ENCODE results near the gene FAM241A.
"Not testable (repeated sequence)": the region's sequence is repeated elsewhere in the genome, so short reads cannot be mapped to it uniquely, and the experiment has no call there.

Gene FAM241A

GRCh38 chr4:112140536-112140935 is 4.7 kb upstream of the FAM241A start:
- DNase-seq = no peak

DNA sequence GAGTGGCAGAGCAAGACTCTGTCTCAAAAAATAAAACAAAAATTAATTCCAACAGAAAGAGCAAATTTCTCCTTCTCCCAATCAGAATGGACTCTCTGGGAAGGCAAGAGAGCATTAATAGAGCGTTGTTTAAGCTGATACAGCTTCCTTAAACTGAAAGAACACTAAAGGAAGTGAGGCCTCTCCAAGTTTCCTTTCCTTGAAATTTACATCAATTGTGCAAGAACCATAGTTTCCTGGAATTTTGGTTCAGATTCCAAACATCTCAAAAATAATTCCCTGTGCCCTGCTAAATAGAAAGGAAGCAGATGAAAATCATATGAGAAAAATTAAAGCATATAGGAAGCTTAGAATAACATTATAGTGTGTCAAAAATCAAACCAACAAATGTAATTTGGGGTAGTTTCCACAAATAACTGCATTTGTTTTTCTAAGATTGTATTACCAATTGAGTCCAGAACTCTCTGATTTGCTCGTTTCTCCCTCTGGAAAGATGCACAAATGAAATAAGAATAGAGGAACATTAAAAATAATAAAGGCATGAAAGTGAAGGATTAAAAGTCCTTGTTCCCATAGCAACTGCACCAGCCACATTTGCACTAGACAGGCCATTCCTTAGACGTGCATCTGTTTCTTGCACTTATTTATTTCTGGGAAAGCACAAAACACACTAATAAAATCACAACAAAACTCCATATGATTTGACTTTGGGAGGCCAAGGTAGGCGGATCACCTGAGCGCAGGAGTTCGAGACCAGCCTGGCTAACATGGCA is 3.7 kb upstream of the FAM241A start:
- DNase-seq = no peak

DNA sequence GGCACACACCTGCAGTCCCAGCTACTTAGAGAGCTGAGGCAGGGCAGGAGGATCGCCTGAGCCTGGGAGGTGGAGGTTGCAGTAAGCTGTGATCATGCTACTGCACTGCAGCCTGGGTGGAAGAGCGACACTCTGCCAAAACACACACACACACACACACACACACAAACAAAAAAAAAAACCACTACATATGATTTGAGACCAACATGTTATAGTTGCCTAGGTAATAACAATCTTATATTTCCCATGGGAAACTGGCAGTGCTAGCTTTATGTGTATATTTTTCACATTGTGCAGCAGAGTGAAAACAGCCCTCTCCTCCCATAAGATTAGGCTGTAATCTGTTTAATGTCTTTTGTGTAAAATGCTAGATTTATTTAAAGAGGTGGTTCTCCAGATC is 3.1 kb upstream of the FAM241A start:
- DNase-seq = no peak

- DNase-seq = no peak
These were observed 1.5 kb upstream of the FAM241A start for GRCh38 chr4:112143781-112144180.

- DNase-seq = peak; percentile 4
These were observed 518 bp upstream of the FAM241A start for GRCh38 chr4:112144546-112145325.

DNA sequence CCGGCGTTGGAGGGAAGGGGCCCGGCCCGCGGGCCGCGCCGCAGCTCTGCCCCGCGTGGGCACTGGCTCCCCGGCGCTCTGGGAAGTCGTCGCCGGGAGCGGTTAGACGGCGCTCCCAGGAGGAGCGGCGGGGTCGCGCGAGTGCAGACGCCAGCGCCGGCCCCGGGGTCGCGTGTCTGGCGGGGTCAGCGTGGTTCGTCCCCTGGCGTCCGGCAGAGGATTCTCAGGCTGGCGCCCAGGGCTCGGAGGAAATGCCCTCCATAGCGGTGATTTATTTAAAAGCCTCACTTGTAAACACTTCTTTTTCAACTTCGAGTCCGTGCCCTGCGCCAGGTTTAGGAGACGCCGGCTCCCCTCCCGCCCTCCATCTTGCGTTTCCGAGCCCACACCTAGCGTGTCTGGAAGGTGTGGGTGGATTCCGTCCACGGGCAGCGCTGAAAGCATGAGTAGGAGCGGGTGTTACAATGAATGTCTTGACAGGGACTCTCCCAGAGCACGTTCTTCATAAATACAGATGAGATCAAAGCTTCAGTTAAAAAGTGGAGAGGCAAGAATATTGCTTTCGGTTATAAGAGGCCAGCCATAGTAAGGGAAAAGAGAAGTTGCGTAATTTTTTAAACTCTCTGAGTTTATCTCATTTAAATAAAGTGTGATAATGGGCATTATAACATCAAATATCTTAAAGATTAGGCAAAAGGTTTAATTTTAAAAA is 692 bp downstream of the FAM241A start:
- peak; percentile 58 for DNase-seq

DNA sequence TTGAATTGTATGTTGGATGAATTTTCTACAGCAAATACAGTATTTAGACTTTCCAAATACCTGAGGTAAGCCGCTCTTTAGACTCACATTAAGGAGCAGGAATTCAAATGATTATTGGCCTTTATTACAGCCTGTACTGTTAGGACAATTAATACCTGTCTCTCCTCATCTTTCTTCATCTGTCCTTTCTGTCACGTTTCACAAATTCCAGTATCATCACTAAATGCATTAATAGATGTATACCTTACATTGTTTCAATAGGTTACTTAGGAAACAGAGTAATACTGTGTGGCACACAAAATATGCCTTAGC is 1.2 kb downstream of the FAM241A start:
- no peak for DNase-seq

DNA sequence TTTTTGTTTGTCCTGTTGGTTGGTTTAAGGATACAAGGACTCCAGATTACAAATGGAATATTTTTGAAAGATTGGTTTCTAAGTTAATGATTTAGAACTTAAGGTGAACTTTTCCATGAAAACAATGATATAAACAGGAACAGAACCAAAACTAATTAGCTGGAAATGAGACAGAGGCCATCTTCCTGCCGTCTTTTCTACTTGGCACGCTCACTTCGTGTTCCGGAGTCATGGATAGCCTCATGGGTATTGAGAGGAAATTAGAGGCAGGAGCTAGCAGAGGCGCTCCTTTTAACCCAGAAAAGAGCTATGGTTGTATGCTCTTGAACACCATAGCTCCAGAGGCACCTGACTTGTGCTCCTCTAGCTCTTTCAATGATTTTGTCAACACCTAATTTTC is 2.4 kb downstream of the FAM241A start:
- no peak for DNase-seq

- no peak for DNase-seq
These were observed 5.7 kb downstream of the FAM241A start for GRCh38 chr4:112150920-112151319.

GRCh38 chr4:112152521-112152920 is 7.3 kb downstream of the FAM241A start:
- DNase-seq = no peak

DNA sequence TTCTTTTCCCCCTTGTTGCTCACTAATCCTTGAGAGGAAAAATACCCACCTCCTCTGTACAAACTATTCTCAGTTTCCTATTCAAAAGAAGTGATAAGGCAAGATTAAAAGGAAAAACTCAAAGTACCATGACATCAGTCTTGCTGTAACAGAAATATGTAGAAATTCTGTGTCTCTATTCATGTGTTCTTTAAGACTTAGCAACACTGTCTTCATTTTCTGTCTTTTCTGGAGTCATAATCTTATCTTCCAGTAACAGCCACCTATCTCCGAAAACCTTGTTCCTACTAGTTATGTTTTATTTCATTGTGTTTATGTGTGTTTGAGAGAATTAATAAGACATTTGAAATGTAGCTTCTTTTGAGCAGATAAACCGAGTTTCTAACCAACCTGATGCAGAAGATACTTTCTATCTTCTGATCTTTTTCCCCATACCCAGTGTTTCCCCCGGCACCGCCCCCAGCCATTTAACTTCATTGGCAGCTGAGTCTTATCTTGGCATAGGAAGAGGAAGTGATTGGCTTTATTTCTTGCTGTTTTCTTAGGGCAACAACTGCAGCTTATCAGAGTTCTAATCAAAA is 8.0 kb downstream of the FAM241A start:
- no peak for DNase-seq

DNA sequence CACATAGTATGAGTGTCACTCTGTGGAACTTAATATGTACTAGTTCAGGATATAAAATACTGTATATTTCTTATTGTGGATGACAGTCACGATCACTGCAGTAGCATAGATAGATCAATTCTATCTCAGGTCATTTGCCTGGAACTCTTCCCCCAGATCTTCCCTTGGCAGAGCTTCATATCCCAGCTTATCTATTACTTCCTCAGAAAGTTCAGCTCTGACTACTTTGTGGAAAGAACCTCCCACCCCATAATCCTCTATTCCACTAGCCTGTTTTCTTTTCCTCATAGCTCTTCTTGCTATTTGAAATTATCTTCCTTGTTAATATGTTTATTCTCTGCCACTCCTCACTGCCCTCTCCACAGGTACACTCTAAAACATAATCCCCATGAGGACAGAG is 10.9 kb downstream of the FAM241A start:
- no peak for DNase-seq

DNA sequence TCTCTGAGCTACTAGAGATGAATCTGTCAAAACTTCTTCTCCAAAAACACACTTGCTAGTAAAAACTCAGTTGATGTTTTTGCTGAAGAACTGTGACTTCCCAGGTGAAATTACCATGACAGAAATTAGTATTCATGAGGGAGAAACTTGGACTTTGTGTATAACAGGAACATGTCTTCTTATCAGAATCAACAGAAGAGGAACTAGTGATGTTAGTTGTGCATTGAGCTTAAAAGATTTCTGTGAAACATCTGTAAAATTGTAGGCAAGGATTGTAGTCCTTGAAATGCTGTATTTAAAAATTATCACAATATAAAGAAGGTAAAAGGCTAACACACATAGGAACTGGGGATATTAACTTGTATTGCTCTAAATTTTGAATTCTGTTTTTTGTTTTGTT is 11.3 kb downstream of the FAM241A start:
- no peak for DNase-seq

DNA sequence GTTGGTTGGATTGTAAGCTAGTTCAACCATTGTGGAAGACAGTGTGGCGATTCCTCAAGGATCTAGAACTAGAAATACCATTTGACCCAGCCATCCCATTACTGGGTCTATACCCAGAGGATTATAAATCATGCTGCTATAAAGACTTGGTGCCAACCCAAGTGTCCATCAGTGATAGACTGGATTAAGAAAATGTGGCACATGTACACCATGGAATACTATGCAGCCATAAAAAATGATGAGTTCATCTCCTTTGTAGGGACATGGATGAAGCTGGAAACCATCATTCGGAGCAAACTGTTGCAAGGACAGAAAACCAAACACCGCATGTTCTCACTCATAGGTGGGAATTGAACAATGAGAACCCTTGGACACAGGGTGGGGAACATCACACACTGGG is 18.5 kb downstream of the FAM241A start:
- DNase-seq = not testable (repeated sequence)

GRCh38 chr4:112167794-112168193 is 22.5 kb downstream of the FAM241A start:
- DNase-seq = peak; percentile 1

DNA sequence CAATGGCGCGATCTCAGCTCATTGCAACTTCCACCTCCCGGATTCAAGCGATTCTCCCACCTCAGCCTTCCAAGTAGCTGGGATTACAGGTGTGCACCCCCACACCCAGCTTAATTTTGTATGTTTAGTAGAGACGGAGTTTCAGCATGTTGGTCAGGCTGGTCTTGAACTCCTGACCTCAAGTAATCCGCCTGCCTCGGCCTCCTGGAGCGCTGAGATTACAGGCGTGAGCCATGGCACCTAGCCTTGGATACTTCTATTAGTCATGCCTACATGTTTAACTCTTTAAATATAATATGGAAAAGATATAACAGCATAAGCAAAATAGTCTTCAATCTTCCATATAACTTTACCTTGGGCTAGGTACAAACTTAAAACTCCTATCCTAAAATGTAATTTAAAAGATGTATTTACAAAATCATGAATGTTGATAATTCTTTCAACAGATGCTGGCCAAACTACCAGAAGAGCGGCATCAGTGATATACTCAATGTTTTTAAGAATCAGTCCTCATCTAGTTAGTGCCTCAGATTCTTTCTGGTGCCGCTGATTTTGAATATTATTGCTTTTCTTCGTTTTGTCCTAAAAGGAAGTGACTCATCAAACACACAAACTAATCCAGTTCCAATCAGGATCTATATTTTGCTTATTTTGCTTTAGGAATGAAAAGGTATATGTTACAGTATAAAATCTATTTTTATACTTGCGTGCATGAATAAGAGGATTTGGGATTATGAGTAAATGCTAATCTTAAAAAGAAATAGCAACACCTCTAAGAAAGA is 23.7 kb downstream of the FAM241A start:
- DNase-seq = no peak

DNA sequence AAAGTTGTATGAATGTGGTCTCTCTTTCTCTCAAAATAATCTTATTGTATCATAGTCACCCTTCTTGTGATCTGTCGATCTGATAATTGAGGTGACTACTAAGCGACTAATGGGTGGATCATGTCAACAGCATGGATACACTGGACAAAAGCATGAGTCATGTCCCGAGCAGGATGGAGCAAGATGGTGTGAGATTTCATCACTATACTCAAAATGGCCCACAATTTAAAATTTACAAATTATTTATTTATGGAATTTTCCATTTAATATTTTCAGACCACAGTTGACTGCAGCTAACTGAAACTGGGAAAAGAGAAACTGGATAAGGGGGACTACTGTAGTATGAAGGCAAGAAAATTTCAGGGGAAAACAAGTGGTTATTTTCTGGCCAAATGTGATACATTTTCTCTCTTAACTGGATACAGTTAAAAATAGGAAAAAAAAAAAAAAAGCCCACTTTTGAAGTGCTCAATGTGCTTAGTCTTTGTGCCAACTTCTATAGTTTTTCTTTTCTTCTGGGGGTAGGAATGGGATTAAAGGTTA is 25.3 kb downstream of the FAM241A start:
- DNase-seq = no peak

- DNase-seq = not testable (repeated sequence)
These were observed 26.0 kb downstream of the FAM241A start for GRCh38 chr4:112171051-112171763.

GRCh38 chr4:112172180-112172579 is 26.9 kb downstream of the FAM241A start:
- DNase-seq = no peak

- DNase-seq = no peak
These were observed 28.6 kb downstream of the FAM241A start for GRCh38 chr4:112173593-112174558.
